Astrocyte (in vitro differentiated cells and primary cell): Measurements from ENCODE around the gene CLP1. TPM values are rescaled to one million over a fixed set of nuclear protein-coding genes. Genes with fewer than 3 reads are reported as not detected.
"Not testable (repeated sequence)": the region's sequence is repeated elsewhere in the genome, so short reads cannot be mapped to it uniquely, and the experiment has no call there.

Experiments
- DNase-seq: peaks from one replicate; pipeline ENCODE4 v3.0.0-alpha.2; 2010; ENCODE audit warnings: low read depth
- FAIRE-seq: peaks from 2 replicates; lab custom pipeline; 2011; peaks lifted over from hg19 to GRCh38; lab: Jason Lieb, UNC
- H2AFZ ChIP-seq: 2 replicates; pipeline ENCODE4 v1.6.0; 2012; ENCODE audit warnings: low read depth, low read length, inconsistent platforms
- H3K27ac ChIP-seq: 2 replicates; pipeline ENCODE4 v1.5.1; 2011; ENCODE audit warnings: low read depth, low read length, inconsistent platforms
- H3K27me3 ChIP-seq: 2 replicates; pipeline ENCODE4 v1.6.0; 2011; ENCODE audit warnings: low read length, inconsistent platforms; ENCODE audit not compliant: insufficient read depth
- H3K36me3 ChIP-seq: 2 replicates; pipeline ENCODE4 v1.5.1; 2011; ENCODE audit warnings: low read length, inconsistent platforms; ENCODE audit not compliant: insufficient read depth
- H3K4me1 ChIP-seq: 2 replicates; pipeline ENCODE4 v1.5.1; 2011; ENCODE audit warnings: low read length, inconsistent platforms; ENCODE audit not compliant: insufficient read depth
- H3K4me2 ChIP-seq: 2 replicates; pipeline ENCODE4 v1.6.0; 2012; ENCODE audit warnings: low read length, inconsistent platforms
- H3K4me3 ChIP-seq: 2 replicates; pipeline ENCODE4 v1.5.1; 2011; ENCODE audit warnings: low read depth, mild to moderate bottlenecking, low read length, inconsistent platforms; ENCODE audit not compliant: insufficient read depth
- H3K79me2 ChIP-seq: 2 replicates; pipeline ENCODE4 v1.6.0; 2012; ENCODE audit warnings: mild to moderate bottlenecking, low read length, inconsistent platforms; ENCODE audit not compliant: insufficient read depth
- H3K9ac ChIP-seq: 2 replicates; pipeline ENCODE4 v1.6.0; 2012; ENCODE audit warnings: mild to moderate bottlenecking, low read length, inconsistent platforms
- H3K9me3 ChIP-seq: 2 replicates; pipeline ENCODE4 v1.5.1; 2012; ENCODE audit warnings: low read depth, mild to moderate bottlenecking, low read length, inconsistent platforms; ENCODE audit not compliant: insufficient read depth
- H4K20me1 ChIP-seq: 2 replicates; pipeline ENCODE4 v1.6.0; 2012; ENCODE audit warnings: low read length, inconsistent platforms; ENCODE audit not compliant: insufficient read depth
- H3K27ac Mint-ChIP-seq: one replicate; pipeline ENCODE4 v1.8.0; 2021; ENCODE audit warnings: mild to moderate bottlenecking, mixed read lengths; ENCODE audit not compliant: unreplicated experiment
- H3K27me3 Mint-ChIP-seq: one replicate; pipeline ENCODE4 v1.8.0; 2021; ENCODE audit warnings: low read depth, mixed read lengths; ENCODE audit not compliant: unreplicated experiment
- H3K36me3 Mint-ChIP-seq: one replicate; pipeline ENCODE4 v1.8.0; 2021; ENCODE audit warnings: low read depth, mixed read lengths; ENCODE audit not compliant: unreplicated experiment
- H3K4me1 Mint-ChIP-seq: one replicate; pipeline ENCODE4 v1.8.0; 2021; ENCODE audit warnings: low read depth, mixed read lengths; ENCODE audit not compliant: unreplicated experiment
- H3K4me3 Mint-ChIP-seq: one replicate; pipeline ENCODE4 v1.8.0; 2021; ENCODE audit warnings: mild to moderate bottlenecking, moderate library complexity, mixed read lengths; ENCODE audit not compliant: unreplicated experiment
- H3K9me3 Mint-ChIP-seq: one replicate; pipeline ENCODE4 v1.8.0; 2021; ENCODE audit warnings: mild to moderate bottlenecking, mixed read lengths; ENCODE audit not compliant: unreplicated experiment
- EZH2 ChIP-seq: IDR thresholded peaks from 2 replicates; pipeline ENCODE4 v1.6.1; 2012; ENCODE audit warnings: mild to moderate bottlenecking, low read length, inconsistent platforms; ENCODE audit not compliant: insufficient read depth
- total RNA-seq: library from RNA; stranded (reverse); gene quantifications from 2 replicates; pipeline ENCODE4 v1.2.1, GENCODE V29; 2021
- TF ChIP-seq, protein P1 (sequence below): IDR thresholded peaks from 2 replicates; pipeline ENCODE4 v1.5.1; 2011; ENCODE audit warnings: low read depth, mild to moderate bottlenecking, inconsistent platforms, low read length, moderate library complexity; ENCODE audit not compliant: insufficient read depth

Gene CLP1
- total RNA-seq, 1 donor from 2014 or later = 21.4 TPM

DNA sequence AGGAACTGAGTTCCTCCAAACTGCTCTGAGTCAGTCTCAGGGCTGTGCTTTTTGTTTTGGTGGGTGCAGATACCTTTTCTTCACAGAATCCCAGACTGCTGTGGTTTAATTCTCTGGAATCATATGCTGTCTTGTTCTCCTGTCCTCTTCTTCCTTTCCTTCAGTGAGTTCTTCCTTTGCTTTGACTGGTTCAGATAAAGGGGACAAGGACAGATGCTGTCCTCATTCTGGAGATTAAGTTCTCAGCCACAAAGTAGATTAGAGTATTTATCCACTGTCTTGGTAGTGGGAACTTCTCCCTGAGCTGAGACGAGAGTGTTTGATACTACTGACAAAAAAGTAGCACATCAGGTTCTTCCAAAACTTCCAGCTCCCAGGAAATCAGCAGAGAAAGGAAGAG is 23.6 kb downstream of the CLP1 start:
- H3K9ac ChIP-seq = no peak overlapping the region
- Mint-ChIP-seq H3K9me3 (no peaks in the 10 kb centered on the region), H3K4me1 (peaks cover 21% of the 10 kb centered on the region), H3K27ac (no peak overlapping the region), H3K4me3 (no peak overlapping the region), H3K36me3 (peaks cover 7% of the 10 kb centered on the region), H3K27me3 (no peaks in the 10 kb centered on the region)
- no peak overlapping the region for H3K4me3 ChIP-seq
- no peak overlapping the region for H2AFZ ChIP-seq
- DNase-seq (no peak), FAIRE-seq (no peak)
- no peak overlapping the region for H3K4me2 ChIP-seq
- H3K36me3 ChIP-seq = peaks cover 29% of the 10 kb centered on the region
- peaks cover 64% of the 10 kb centered on the region for H4K20me1 ChIP-seq
- H3K4me1 ChIP-seq = peaks cover 15% of the 10 kb centered on the region
- no peak overlapping the region for H3K27ac ChIP-seq
- H3K9me3 ChIP-seq = no peaks in the 10 kb centered on the region
- peaks cover 78% of the 10 kb centered on the region for H3K79me2 ChIP-seq
- H3K27me3 ChIP-seq = no peaks in the 10 kb centered on the region
- TF ChIP-seq, protein P1, sequence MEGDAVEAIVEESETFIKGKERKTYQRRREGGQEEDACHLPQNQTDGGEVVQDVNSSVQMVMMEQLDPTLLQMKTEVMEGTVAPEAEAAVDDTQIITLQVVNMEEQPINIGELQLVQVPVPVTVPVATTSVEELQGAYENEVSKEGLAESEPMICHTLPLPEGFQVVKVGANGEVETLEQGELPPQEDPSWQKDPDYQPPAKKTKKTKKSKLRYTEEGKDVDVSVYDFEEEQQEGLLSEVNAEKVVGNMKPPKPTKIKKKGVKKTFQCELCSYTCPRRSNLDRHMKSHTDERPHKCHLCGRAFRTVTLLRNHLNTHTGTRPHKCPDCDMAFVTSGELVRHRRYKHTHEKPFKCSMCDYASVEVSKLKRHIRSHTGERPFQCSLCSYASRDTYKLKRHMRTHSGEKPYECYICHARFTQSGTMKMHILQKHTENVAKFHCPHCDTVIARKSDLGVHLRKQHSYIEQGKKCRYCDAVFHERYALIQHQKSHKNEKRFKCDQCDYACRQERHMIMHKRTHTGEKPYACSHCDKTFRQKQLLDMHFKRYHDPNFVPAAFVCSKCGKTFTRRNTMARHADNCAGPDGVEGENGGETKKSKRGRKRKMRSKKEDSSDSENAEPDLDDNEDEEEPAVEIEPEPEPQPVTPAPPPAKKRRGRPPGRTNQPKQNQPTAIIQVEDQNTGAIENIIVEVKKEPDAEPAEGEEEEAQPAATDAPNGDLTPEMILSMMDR = no peak
- no peak for TF ChIP-seq EZH2

DNA sequence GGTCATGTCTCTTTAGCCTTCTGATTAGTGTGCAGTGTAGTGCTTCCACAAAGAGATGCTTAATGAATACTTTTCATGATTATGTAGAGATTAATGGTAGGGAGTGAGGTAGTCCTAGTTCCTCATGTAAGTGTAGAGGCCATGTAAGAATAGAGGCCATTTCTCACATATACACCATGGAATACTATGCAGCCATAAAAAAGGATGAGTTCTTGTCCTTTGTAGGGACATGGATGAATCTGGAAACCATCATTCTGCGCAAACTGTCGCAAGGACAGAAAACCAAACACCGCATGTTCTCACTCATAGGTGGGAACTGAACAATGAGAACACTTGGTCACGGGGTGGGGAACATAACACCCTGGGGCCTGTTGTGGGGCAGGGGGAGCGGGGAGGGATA is 32.9 kb downstream of the CLP1 start:
- H3K27me3 Mint-ChIP-seq, H3K4me1 ChIP-seq, H3K27me3 ChIP-seq, H3K9me3 Mint-ChIP-seq, H3K4me3 Mint-ChIP-seq, H3K9me3 ChIP-seq, H3K27ac ChIP-seq, H3K4me2 ChIP-seq, H3K4me1 Mint-ChIP-seq, FAIRE-seq, H2AFZ ChIP-seq, DNase-seq, H3K4me3 ChIP-seq, H3K9ac ChIP-seq: not testable (repeated sequence)
- peaks cover 13% of the 10 kb centered on the region for H3K36me3 Mint-ChIP-seq
- peaks cover 39% of the 10 kb centered on the region for H3K36me3 ChIP-seq
- H3K27ac Mint-ChIP-seq = peak overlapping the region; percentile 47
- peaks cover 14% of the 10 kb centered on the region for H4K20me1 ChIP-seq
- peaks cover 24% of the 10 kb centered on the region for H3K79me2 ChIP-seq

DNA sequence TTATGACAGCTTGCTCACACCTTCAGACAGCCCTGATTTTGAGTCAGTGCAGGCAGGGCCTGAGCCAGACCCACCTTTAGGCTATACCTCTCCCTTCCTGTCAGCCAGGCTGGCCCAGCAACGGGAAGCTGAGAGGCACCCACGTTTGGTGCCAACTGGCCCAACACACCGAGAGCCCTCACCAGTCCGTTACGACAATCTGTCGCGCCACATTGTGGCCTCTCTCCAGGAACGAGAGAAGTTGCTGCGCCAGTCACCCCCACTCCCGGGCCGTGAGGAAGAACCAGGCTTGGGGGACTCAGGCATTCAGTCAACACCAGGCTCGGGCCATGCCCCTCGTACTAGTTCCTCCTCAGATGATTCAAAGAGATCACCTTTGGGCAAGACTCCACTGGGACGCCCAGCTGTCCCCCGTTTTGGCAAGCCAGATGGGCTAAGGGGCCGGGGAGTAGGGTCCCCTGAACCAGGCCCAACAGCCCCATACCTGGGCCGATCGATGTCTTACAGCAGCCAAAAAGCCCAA is 41.3 kb downstream of the CLP1 start:
- Mint-ChIP-seq H3K27me3 (no peaks in the 10 kb centered on the region), H3K9me3 (no peaks in the 10 kb centered on the region), H3K27ac (no peak overlapping the region)

More for the DNA sequence above, 41.3 kb downstream of the CLP1 start:
- no peaks in the 10 kb centered on the region for H3K9me3 ChIP-seq
- TF ChIP-seq EZH2 = no peak
- TF ChIP-seq, protein P1 = no peak
- H3K4me1 ChIP-seq = no peaks in the 10 kb centered on the region
- H3K9ac ChIP-seq = no peak overlapping the region
- H3K4me1 Mint-ChIP-seq = no peaks in the 10 kb centered on the region
- no peak overlapping the region for H2AFZ ChIP-seq
- H3K36me3 Mint-ChIP-seq = peaks cover 28% of the 10 kb centered on the region
- no peak overlapping the region for H3K4me3 ChIP-seq
- peaks cover 60% of the 10 kb centered on the region for H3K36me3 ChIP-seq
- no peak overlapping the region for H3K27ac ChIP-seq
- DNase-seq (no peak), FAIRE-seq (no peak)
- no peaks in the 10 kb centered on the region for H3K27me3 ChIP-seq
- no peaks in the 10 kb centered on the region for H3K79me2 ChIP-seq
- H4K20me1 ChIP-seq = peaks cover 18% of the 10 kb centered on the region
- H3K4me3 Mint-ChIP-seq = no peak overlapping the region
- no peak overlapping the region for H3K4me2 ChIP-seq
